B cell (primary cell): Measurements from ENCODE around the gene MEIS2. TPM values are rescaled to one million over a fixed set of nuclear protein-coding genes. Genes with fewer than 3 reads are reported as not detected.

Experiments
- ATAC-seq: fragments of 200-7000 bp; cut with Tn5 transposase; one replicate; pipeline ENCODE4 v1.10.0; 2021; ENCODE audit warnings: low read depth, mild to moderate bottlenecking, moderate number of reproducible peaks, moderate library complexity
- CTCF ChIA-PET: fragments of 350-600 bp; sonication (Branson Sonifier 250); formaldehyde crosslinking; loops from one replicate; lab custom pipeline; 2021; ENCODE audit warnings: antibody characterized with exemption, inconsistent platforms; lab: Charles Lee
- POLR2A ChIA-PET: fragments of 350-600 bp; sonication (Branson Sonifier 250); formaldehyde crosslinking; loops from one replicate; lab custom pipeline; 2021; ENCODE audit warnings: antibody characterized with exemption; lab: Charles Lee
- DNase-seq: peaks from one replicate; pipeline ENCODE4 v3.0.0; 2013
- H2AFZ ChIP-seq: 2 replicates; pipeline ENCODE4 v1.6.1; 2012; ENCODE audit warnings: mild to moderate bottlenecking, low read depth, low read length; ENCODE audit not compliant: insufficient read depth, poor library complexity, severe bottlenecking
- H3K27ac ChIP-seq, 2 donors: 1 replicate in 1 of 2; 2 replicates in 1 of 2; pipeline ENCODE4 v1.5.1; 2012 to 2013; ENCODE audit warnings: low read length in 2 of 2, mild to moderate bottlenecking in 2 of 2, moderate library complexity in 1 of 2
- H3K27me3 ChIP-seq, 4 experiments: fragments of 200-600 bp in 1 of 4; sonication (generic) in 1 of 4; replicated peaks in 1 of 4; 1 replicate in 2 of 4; 2 replicates in 2 of 4; pipeline versions ENCODE4 v1.6.1 to v1.7.0; 2013 to 2016; ENCODE audit warnings: low read length in 3 of 4, mild to moderate bottlenecking in 2 of 4, mixed read lengths in 1 of 4, moderate library complexity in 1 of 4; ENCODE audit not compliant: insufficient read depth in 4 of 4, control insufficient read depth in 3 of 4; ENCODE audit errors: control extremely low read depth in 1 of 4
- H3K36me3 ChIP-seq, 2 experiments: replicated peaks in 1 of 2; 1 replicate in 1 of 2; 2 replicates in 1 of 2; pipeline versions ENCODE4 v1.6.1 to v1.7.1; 2013; ENCODE audit warnings: low read length in 1 of 2; ENCODE audit not compliant: insufficient read depth in 2 of 2, control insufficient read depth in 1 of 2; ENCODE audit errors: control extremely low read depth in 1 of 2, extremely low read depth in 1 of 2
- H3K4me1 ChIP-seq, 2 donors: fragments of 200-600 bp in 1 of 2; sonication (generic) in 1 of 2; 1 replicate in 1 of 2; 2 replicates in 1 of 2; pipeline versions ENCODE4 v1.5.1 to v1.6.1; 2013 to 2017; ENCODE audit warnings: low read length in 2 of 2; ENCODE audit not compliant: control insufficient read depth in 2 of 2, insufficient read depth in 2 of 2
- H3K4me2 ChIP-seq: replicated peaks from 2 replicates; pipeline ENCODE3; 2012; ENCODE audit warnings: mild to moderate bottlenecking, low read depth, low read length; ENCODE audit not compliant: poor library complexity, severe bottlenecking
- H3K4me3 ChIP-seq, 5 experiments: fragments of 200-600 bp in 1 of 5; sonication (generic) in 1 of 5; 1 replicate in 3 of 5; 2 replicates in 2 of 5; pipeline versions ENCODE4 v1.5.1 to v1.7.0; 2011 to 2016; ENCODE audit warnings: low read length in 4 of 5, mild to moderate bottlenecking in 4 of 5, low read depth in 2 of 5, control low read depth in 1 of 5, moderate library complexity in 1 of 5; ENCODE audit not compliant: insufficient read depth in 1 of 5; ENCODE audit errors: control extremely low read depth in 1 of 5, extremely low read depth in 1 of 5
- H3K79me2 ChIP-seq: fragments of 200-600 bp; sonication (generic); one replicate; pipeline ENCODE4 v1.6.0; 2016; ENCODE audit warnings: low read length; ENCODE audit not compliant: control insufficient read depth, insufficient read depth
- H3K9ac ChIP-seq: fragments of 200-600 bp; sonication (generic); 2 replicates; pipeline ENCODE4 v1.6.1; 2017; ENCODE audit warnings: mild to moderate bottlenecking, low read length, moderate library complexity
- H3K9me3 ChIP-seq, 3 donors: one replicate each; pipeline versions ENCODE4 v1.6.1 to v1.7.1; 2013; ENCODE audit warnings: low read length in 2 of 3; ENCODE audit not compliant: control insufficient read depth in 2 of 3, insufficient read depth in 1 of 3; ENCODE audit errors: control extremely low read depth in 1 of 3
- H4K20me1 ChIP-seq: 2 replicates; pipeline ENCODE4 v1.6.0; 2012; ENCODE audit warnings: mild to moderate bottlenecking, low read length; ENCODE audit not compliant: insufficient read depth, control insufficient read depth, poor library complexity, severe bottlenecking
- H3K27ac Mint-ChIP-seq: one replicate; pipeline ENCODE4 v1.8.0; 2021; ENCODE audit warnings: mixed read lengths
- H3K27me3 Mint-ChIP-seq: one replicate; pipeline ENCODE4 v1.8.0; 2021; ENCODE audit warnings: mixed read lengths
- H3K4me1 Mint-ChIP-seq: one replicate; pipeline ENCODE4 v1.8.0; 2021; ENCODE audit warnings: mixed read lengths
- H3K4me3 Mint-ChIP-seq: one replicate; pipeline ENCODE4 v1.8.0; 2021; ENCODE audit warnings: mixed read lengths
- H3K9me3 Mint-ChIP-seq: one replicate; pipeline ENCODE4 v1.8.0; 2022; ENCODE audit warnings: mixed read lengths; ENCODE audit not compliant: insufficient read depth
- CTCF ChIP-seq: fragments of 200-600 bp; IDR thresholded peaks from one replicate; pipeline ENCODE4 v1.8.0; 2022; ENCODE audit warnings: antibody characterized with exemption, mild to moderate bottlenecking
- EZH2 ChIP-seq: IDR thresholded peaks from 2 replicates; pipeline ENCODE4 v1.6.1; 2012; ENCODE audit warnings: borderline replicate concordance, low read depth, mild to moderate bottlenecking, moderate library complexity, low read length; ENCODE audit not compliant: insufficient read depth, poor library complexity, severe bottlenecking
- WGBS: methylation state at CpG from one replicate; pipeline ENCODE4 v1.1.5; 2013; ENCODE audit warnings: missing lambda C conversion rate; ENCODE audit not compliant: insufficient coverage; 5-methylcytosine and 5-hydroxymethylcytosine counted together
- intact Hi-C: fragments of 100-400 bp; cut with micrococcal nuclease; formaldehyde crosslinking; loops from one replicate; pipeline ENCODE4 v1.10.0; 2022
- polyA plus RNA-seq: library from polyadenylated mRNA; depleted of rRNA; stranded (reverse); fragments of >200 nt; gene quantifications from 2 replicates; pipeline ENCODE4 v1.2.3, GENCODE V29; 2012
- total RNA-seq, 2 donors: library from RNA; stranded (reverse); fragments of 120-200 nt in 1 of 2; gene quantifications; 1 replicate in 1 of 2; 2 replicates in 1 of 2; pipeline versions ENCODE4 v1.2.3 to v1.2.4, GENCODE V29; 2013 to 2022

Gene MEIS2
- total and polyA plus RNA-seq, 2 donors (not counting 1 experiment from before 2014, with no cell fraction given), result 0.22 TPM; not detected in 1

DNA sequence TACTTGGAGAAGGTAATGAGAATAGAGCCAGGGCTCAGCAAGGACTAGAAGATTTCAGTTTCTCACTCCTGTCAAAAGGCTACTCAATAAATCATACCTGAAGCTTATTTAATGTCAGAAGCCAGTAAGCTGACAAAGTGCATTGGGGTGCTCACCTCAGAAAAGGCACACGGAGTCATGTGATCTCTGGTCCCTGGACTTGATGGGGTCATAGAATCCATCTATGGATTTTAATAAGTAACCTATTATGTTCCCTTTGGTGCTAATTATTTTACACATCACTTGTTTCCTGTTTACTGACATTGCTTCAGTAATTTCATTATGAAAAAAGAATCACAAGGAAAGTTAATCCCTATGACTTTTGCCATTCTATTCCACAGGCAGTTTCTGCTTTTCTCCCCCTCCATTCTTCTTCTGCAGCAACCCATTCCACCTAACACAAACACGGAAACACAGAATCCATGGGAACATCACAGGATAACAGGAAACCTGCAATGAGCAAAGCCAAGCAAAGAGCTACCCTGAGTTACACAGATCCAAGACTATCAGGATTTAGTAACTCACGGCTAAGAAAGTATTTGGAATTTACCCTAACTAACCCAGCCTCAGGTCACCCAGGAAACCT, 159.6 kb downstream of the MEIS2 start:
- Histone ChIP-seq H3K79me2 (no peaks in the 10 kb centered on the region), H3K27ac (no peak overlapping the region), H3K4me1 (no peaks in the 10 kb centered on the region), H3K4me3 (no peak overlapping the region), H2AFZ (no peak overlapping the region), H3K27me3 (no peaks in the 10 kb centered on the region), H3K9ac (no peak overlapping the region), H3K36me3 (no peaks in the 10 kb centered on the region), H3K4me2 (no peak overlapping the region), H3K9me3 (no peaks in the 10 kb centered on the region), H4K20me1 (no peaks in the 10 kb centered on the region)
- Mint-ChIP-seq H3K9me3 (no peaks in the 10 kb centered on the region), H3K27ac (no peak overlapping the region), H3K4me3 (no peak overlapping the region), H3K4me1 (no peaks in the 10 kb centered on the region), H3K27me3 (peaks cover 19% of the 10 kb centered on the region)
- ChIA-PET CTCF (no interaction called here), POLR2A (no interaction called here)
- ATAC-seq, result no peak
- intact Hi-C loops, result no loop called here
- TF ChIP-seq CTCF (no peak), EZH2 (no peak)
- no peak for DNase-seq
- WGBS, result 97% methylated on average over 2 of the region's 3 CpGs

GRCh38 chr15:36940219-36940618, 160.1 kb downstream of the MEIS2 start:
- DNase-seq (no peak), ATAC-seq (no peak)
- Histone ChIP-seq H3K4me2 (no peak overlapping the region), H3K79me2 (no peaks in the 10 kb centered on the region), H3K4me1 (no peaks in the 10 kb centered on the region), H3K9ac (no peak overlapping the region), H2AFZ (no peak overlapping the region), H3K27me3 (no peaks in the 10 kb centered on the region), H3K36me3 (no peaks in the 10 kb centered on the region), H3K4me3 (no peak overlapping the region), H4K20me1 (no peaks in the 10 kb centered on the region), H3K27ac (no peak overlapping the region), H3K9me3 (no peaks in the 10 kb centered on the region)
- CTCF ChIA-PET, result no interaction called here
- intact Hi-C loops, result no loop called here
- Mint-ChIP-seq H3K27me3 (peaks cover 19% of the 10 kb centered on the region), H3K4me1 (no peaks in the 10 kb centered on the region), H3K4me3 (no peak overlapping the region), H3K27ac (no peak overlapping the region), H3K9me3 (no peaks in the 10 kb centered on the region)
- no peak for TF ChIP-seq CTCF
- TF ChIP-seq EZH2, result no peak
- WGBS, result no CpG with 5 or more reads among the region's 3 CpGs
- POLR2A ChIA-PET, result no interaction called here
